HG03175 (cell line): Measurements from ENCODE around the gene MYCBPAP.

ENCODE experiments used
- ATAC-seq: cut with Tn5 transposase; IDR thresholded peaks from one replicate; pipeline ENCODE4 v1.9.1; 2021; ENCODE audit warnings: mild to moderate bottlenecking, moderate library complexity; ENCODE audit not compliant: unreplicated experiment

MYCBPAP gene, protein sequence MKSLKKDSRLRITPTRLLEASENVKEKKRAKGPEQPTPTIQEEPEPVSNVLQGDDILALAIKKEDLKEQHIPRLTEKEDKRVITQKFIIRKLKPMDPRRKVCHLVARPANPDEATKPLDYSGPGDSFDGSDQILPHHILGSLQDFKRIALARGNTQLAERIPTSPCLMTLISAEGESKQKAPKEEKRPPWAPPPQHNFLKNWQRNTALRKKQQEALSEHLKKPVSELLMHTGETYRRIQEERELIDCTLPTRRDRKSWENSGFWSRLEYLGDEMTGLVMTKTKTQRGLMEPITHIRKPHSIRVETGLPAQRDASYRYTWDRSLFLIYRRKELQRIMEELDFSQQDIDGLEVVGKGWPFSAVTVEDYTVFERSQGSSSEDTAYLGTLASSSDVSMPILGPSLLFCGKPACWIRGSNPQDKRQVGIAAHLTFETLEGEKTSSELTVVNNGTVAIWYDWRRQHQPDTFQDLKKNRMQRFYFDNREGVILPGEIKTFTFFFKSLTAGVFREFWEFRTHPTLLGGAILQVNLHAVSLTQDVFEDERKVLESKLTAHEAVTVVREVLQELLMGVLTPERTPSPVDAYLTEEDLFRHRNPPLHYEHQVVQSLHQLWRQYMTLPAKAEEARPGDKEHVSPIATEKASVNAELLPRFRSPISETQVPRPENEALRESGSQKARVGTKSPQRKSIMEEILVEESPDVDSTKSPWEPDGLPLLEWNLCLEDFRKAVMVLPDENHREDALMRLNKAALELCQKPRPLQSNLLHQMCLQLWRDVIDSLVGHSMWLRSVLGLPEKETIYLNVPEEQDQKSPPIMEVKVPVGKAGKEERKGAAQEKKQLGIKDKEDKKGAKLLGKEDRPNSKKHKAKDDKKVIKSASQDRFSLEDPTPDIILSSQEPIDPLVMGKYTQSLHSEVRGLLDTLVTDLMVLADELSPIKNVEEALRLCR

GRCh38 chr17:50507871-50508572 lies at the start of gene MYCBPAP:
Gene MYCBPAP, plus strand, starts transcription at chr17:50508439. Its CDS starts 236 bp downstream, at chr17:50508675.
- no peak for ATAC-seq

- no peak for ATAC-seq
Measured at GRCh38 chr17:50458701-50459676, 49.2 kb upstream of the MYCBPAP start.

GRCh38 chr17:50459756-50460155 lies 48.5 kb upstream of the MYCBPAP start:
- no peak for ATAC-seq

DNA sequence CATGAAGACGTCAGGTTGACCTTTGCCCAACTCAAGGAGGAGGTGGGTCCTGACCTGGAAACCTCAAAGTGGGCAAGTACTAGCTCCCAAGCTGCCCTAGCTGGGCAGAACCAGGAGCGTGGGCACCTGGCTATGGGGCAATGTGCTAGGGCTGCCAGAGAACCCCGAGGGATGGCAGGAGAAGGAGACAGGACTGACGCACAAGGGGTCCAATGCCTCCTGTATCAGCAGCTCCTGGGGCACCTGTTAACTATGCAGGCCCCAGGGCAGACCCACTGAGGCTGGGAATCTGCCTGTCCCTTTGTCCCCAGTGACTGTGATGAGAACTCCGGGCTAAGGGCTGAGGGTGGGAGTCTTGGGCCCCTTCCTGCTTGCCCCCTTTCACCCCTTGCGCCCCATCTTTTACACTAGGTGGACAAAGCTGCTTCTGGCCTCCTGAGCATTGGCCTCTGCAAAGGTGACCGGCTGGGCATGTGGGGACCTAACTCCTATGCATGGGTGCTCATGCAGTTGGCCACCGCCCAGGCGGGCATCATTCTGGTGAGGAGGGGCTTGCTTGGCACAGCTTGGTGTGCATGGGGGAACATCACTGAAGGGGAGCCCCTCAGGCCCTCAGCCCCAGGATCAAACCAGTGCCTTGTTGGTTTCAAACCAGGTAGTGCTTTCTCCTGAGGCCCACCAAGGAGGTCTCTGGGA lies 47.3 kb upstream of the MYCBPAP start:
- no peak for ATAC-seq

DNA sequence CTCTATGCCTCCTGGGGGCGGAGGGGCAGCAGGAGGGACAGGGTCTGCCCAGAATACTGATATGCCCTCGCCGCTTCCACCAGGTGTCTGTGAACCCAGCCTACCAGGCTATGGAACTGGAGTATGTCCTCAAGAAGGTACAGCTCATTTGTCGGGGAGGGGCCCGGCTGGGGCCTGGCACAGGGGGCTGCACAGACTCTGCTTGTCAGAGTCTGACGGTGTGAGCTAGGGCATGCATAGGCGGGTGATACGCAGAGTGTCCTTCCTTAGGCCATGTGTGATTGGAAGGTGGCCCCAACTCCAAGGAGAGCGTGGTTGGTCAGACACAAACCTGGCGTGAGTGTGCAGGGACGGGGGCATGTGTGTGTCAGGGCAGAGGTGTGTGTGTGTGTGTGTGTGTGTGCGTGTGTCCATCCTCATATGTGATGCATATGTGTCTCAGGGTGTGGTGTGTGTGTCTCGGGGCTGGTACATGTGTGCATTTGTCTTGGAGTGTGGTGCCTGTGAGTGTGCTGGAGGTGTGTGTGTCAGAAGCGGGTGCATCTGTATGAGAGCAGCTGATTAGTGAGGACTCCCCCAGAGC lies 46.6 kb upstream of the MYCBPAP start:
- no peak for ATAC-seq

DNA sequence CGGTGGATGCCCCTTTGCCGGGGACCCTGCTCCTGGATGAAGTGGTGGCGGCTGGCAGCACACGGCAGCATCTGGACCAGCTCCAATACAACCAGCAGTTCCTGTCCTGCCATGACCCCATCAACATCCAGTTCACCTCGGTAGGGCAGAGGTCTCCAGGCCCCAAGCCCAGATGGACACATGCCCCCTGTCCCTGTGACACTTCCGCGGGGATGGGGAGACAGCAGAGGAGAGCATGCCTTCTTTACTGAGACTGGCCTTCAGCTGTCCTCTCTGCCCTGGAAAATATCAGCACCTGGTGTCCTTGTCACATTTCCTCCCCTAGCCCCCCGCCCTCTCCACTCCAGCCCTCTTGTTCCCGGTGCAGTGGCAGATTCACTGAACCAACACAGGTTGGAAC lies 45.8 kb upstream of the MYCBPAP start:
- ATAC-seq = no peak

GRCh38 chr17:50464121-50464520 lies 44.1 kb upstream of the MYCBPAP start:
- ATAC-seq = no peak

DNA sequence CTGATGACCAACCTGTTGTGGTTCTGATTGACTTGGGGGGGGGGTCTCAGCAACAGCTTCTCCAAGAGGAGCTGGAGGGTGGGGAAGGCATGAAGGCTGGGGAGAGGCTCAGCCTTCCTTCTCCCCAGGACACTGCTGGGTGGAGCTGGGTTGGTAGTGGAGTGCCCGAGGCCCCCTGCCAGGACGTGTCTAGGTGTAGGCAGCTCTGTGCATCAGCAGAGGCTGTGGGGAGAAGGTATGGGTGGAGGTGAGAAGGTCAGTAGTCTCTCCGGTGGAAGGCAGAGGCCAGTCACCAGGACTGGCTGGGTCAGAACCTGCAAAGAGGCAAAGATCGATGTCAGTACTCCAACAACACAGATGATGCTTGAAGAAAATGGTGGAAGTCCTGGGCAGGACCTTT lies 43.5 kb upstream of the MYCBPAP start:
- ATAC-seq = no peak

DNA sequence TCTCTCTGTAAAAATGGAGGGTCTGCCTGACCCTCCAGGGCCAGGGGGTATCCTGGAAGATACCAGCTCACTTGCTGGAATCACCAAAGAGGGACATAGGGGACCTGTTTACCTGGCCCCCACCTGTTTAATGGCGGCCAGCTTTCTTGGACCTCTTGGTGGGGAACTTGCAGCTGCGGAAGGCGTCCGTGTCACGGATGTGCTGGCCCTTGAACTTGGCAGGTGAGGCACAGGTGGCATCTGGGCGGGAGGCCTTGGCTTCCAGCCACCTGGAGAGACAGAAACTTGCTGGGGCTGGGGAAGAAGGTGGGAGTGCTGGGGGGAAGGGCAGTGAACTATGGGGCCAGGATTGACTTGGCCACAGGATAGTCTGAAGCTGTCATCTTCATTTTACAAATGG lies 43.1 kb upstream of the MYCBPAP start:
- no peak for ATAC-seq

DNA sequence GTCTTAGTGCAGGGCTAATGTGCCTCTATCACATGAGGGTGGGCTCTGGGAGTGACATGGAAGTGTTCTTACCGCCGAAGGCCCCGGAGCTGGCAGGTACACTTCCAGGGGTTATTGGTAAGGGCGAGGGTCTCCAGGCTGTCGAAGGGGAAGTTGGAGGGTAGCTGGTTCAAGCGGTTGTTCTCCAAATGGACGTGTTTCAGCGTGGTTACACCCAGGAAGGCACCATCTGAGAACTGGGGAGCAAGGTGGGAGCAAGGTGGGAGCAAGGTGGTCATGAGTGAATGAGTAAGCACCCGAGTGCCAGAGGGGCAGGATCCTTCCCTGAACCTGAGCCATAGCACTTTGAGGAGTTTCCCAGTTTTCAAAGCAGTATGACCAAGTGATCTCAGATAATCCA lies 42.6 kb upstream of the MYCBPAP start:
- no peak for ATAC-seq

DNA sequence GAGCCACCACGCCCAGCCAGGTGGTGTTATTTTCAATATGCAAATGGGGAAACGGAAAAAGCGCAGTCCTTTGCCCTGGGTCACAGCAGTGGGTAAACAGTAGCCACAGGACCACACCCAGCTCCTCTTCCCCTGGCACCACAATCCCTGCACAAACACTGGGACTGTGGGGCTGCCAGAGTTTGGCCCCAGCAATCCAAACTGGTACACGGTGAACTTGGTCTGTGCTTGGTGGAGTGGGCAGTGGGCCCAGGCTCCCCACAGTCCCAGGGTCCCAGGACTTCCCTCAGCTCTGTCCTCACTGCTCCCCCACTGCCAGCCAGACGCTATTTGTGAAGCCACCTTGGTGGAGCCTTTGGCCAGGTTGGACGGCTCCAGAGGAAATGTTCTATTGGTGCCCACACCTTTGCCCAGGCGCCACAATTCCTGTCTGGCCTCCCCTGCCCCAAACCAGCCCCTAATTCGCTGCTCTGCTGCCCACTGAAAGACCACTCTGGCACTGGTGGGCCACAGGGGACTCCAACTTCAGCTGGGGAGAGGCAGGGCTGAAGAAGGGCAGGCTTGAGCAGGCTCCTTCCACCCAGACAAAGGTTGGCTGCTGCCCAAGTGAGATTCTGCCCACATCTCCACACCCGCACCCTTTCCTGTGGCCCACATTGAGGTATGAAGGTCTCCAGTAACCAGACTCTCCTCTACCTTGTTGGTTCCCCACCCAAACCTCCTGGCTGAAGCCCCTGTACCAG lies 41.7 kb upstream of the MYCBPAP start:
- ATAC-seq = no peak

GRCh38 chr17:50467114-50467854 lies 41.0 kb upstream of the MYCBPAP start:
- no peak for ATAC-seq

GRCh38 chr17:50467855-50468303 lies 40.4 kb upstream of the MYCBPAP start:
- no peak for ATAC-seq

- ATAC-seq = no peak
Measured at GRCh38 chr17:50468304-50469207, 39.7 kb upstream of the MYCBPAP start, which contains the start of gene CHAD. Gene CHAD, minus strand, starts transcription at chr17:50468880. Its CDS starts 67 bp downstream, at chr17:50468813.

GRCh38 chr17:50469208-50469605 lies 39.0 kb upstream of the MYCBPAP start:
- ATAC-seq = no peak

DNA sequence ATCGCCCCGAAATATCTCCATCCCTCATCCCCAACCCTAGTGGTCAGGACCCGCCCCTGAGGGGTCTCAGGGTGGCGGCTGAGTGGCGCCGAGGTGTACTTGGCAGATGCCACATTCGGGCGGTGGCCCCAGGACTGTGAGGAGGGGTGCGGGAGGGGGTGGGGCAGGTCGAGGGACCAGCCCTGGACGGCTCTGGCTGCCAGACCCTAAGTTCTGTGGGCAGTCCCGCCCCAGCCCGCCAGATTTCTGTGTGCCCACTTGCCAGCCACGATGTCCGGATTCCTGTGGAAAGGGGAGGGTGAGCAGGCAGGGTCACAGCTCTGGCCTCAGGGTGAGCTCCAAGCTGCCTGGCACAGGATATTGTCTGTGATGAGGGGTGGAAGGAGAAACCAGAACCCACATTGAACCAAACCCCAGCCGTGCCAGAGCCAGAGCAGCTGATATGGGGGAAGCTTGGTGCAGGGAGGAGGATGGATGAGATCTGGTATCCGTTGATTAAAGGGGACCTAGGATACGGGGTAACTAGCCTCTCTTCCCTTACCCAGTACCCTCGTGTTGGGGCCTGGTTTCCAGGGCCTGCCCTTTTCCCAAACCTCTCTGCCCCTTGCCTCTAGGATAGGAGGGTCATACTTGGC lies 38.5 kb upstream of the MYCBPAP start:
- no peak for ATAC-seq
